ENCODE measurements around the gene EXOC6. TPM values are rescaled to one million over a fixed set of nuclear protein-coding genes. Genes with fewer than 3 reads are reported as not detected.
"Not testable (repeated sequence)": the region's sequence is repeated elsewhere in the genome, so short reads cannot be mapped to it uniquely, and the experiment has no call there.

EXOC6 gene
- total RNA-seq, 6 experiments from 2014 or later: 5.5 to 15.6 (median 9.9) TPM

GRCh38 chr10:92969151-92969550, 120.8 kb downstream of the EXOC6 start:
- TF ChIP-seq POLR2A (IDR thresholded peaks at IDR 0.05): no peak
- TF ChIP-seq, protein P1, sequence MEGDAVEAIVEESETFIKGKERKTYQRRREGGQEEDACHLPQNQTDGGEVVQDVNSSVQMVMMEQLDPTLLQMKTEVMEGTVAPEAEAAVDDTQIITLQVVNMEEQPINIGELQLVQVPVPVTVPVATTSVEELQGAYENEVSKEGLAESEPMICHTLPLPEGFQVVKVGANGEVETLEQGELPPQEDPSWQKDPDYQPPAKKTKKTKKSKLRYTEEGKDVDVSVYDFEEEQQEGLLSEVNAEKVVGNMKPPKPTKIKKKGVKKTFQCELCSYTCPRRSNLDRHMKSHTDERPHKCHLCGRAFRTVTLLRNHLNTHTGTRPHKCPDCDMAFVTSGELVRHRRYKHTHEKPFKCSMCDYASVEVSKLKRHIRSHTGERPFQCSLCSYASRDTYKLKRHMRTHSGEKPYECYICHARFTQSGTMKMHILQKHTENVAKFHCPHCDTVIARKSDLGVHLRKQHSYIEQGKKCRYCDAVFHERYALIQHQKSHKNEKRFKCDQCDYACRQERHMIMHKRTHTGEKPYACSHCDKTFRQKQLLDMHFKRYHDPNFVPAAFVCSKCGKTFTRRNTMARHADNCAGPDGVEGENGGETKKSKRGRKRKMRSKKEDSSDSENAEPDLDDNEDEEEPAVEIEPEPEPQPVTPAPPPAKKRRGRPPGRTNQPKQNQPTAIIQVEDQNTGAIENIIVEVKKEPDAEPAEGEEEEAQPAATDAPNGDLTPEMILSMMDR (IDR thresholded peaks at IDR 0.05): no peak
- H3K9me3 ChIP-seq: no peaks in the 10 kb centered on the region
- no peak overlapping the region for H3K27ac ChIP-seq
- no peaks in the 10 kb centered on the region for H3K4me1 ChIP-seq
- no peak overlapping the region for H3K4me3 ChIP-seq
- H3K27me3 ChIP-seq: no peaks in the 10 kb centered on the region
- no CpG with 5 or more reads among the region's 1 CpG for WGBS (ENCODE audit: insufficient coverage, low coverage, low lambda C conversion rate, missing lambda C conversion rate)
- DNase-seq (no peak), ATAC-seq (no peak)
- intact Hi-C loops (cut with DNase I): no loop called here
- H3K36me3 ChIP-seq: peaks cover 0 to 3% (median 1%) of the 10 kb centered on the region in 4 donors

DNA sequence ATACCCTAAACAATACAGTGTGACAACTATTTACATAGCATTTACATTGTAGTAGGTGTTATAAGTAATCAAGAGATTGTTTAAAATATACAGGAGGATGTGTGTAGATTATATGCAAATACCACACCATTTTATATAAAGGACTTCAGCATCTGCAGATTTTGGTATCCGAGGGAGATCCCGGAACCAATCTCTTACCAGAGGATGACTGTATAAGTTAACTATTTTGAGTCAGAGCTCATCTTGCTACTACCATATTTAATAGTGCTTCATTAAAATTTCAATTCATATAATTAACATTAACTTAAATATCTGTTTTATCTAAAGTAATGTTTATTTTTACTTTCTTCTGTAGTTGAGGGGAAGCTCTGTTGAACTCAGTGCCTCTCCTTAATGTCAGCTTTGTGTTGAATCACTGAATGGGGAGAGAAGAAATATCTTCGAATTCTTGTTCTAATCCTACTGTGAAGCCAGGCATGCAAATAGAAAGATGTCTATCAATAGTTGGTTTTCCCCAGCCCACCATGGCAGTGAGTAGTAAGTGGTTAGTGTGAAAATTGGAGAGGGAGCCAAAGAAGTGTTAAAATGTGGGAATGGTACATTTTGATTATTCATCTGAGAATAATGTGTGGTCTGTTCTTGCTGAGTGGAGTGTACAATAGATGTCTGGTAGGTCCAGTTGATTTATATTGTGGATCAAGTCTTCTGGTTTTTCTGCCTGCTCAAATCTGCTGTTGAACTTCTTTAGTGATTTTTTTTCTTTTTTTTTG, 122.2 kb downstream of the EXOC6 start:
- intact Hi-C loops (cut with DNase I): no loop called here

DNA sequence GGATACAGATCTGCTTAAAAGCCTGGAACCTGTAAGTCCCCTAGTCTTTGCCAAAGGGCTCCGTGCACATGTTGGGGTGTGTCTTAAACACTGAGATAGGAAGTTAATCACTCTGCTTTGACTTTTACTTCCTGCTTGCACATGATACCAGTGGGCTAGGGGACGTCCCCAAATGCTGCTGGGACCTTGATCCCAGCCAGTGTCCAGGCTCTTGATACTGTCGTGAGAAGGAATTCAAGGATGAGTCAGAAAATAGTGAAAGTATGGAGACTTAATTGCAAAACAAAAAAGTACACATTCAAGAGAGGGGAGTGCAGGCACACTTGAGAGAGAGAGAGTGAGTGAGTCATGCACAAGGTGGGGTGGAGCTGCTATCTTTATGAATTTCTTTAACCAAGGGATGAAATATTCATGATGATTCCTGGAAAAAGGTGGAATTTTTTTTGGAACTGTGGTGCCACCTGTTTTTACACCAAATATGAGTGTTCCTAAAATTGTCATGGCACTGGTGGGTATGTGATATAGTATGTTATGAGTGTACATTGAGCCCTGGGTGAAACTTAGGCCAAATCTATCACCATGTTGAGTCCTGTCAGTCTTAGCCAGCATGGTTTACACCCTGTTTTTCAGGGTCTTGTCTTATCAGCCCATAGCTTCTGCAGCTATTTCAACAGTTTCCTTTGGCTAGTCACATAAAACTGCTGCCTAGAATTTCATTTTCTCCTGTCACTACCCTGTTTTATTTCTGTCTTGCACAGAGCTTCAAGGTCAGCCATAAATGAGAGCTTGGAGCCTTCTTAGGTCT, 123.9 kb downstream of the EXOC6 start:
- no peak for TF ChIP-seq POLR2A (IDR thresholded peaks at IDR 0.05)
- TF ChIP-seq, protein P1 (IDR thresholded peaks at IDR 0.05): no peak
- no peak overlapping the region for H3K4me3 ChIP-seq
- H3K27me3 ChIP-seq: no peaks in the 10 kb centered on the region
- ATAC-seq (peak in 1 of 4 donors; percentile 68), DNase-seq (no peak)
- H3K4me1 ChIP-seq: no peaks in the 10 kb centered on the region
- intact Hi-C loops (cut with DNase I): no loop called here
- H3K36me3 ChIP-seq: peaks cover 0 to 3% (median 1%) of the 10 kb centered on the region in 4 donors
- WGBS (ENCODE audit: insufficient coverage, low coverage, low lambda C conversion rate, missing lambda C conversion rate): 39% methylated on average over 3 of the region's 3 CpGs
- no peak overlapping the region for H3K27ac ChIP-seq
- no peaks in the 10 kb centered on the region for H3K9me3 ChIP-seq

More for the DNA sequence above, 122.2 kb downstream of the EXOC6 start:
- TF ChIP-seq POLR2A (IDR thresholded peaks at IDR 0.05): no peak
- TF ChIP-seq, protein P1 (IDR thresholded peaks at IDR 0.05): no peak
- Histone ChIP-seq H3K27me3 (no peaks in the 10 kb centered on the region), H3K4me3 (no peak overlapping the region), H3K4me1 (no peaks in the 10 kb centered on the region), H3K27ac (no peak overlapping the region), H3K9me3 (no peaks in the 10 kb centered on the region), H3K36me3 (peaks cover 0 to 3% (median 1%) of the 10 kb centered on the region in 4 donors)
- no peak for ATAC-seq
- DNase-seq: no peak
- WGBS (ENCODE audit: insufficient coverage, low coverage, low lambda C conversion rate, missing lambda C conversion rate): 94% methylated on average over 3 of the region's 3 CpGs

GRCh38 chr10:92972886-92973285, 124.6 kb downstream of the EXOC6 start:
- WGBS (ENCODE audit: insufficient coverage, low coverage, low lambda C conversion rate, missing lambda C conversion rate): 51% methylated on average over 2 of the region's 2 CpGs
- DNase-seq: no peak
- intact Hi-C loops (cut with DNase I): no loop called here
- peaks cover 0 to 3% (median 1%) of the 10 kb centered on the region in 4 donors for H3K36me3 ChIP-seq
- no peak for ATAC-seq
- H3K27ac ChIP-seq: no peak overlapping the region
- no peaks in the 10 kb centered on the region for H3K27me3 ChIP-seq
- no peaks in the 10 kb centered on the region for H3K4me1 ChIP-seq
- no peaks in the 10 kb centered on the region for H3K9me3 ChIP-seq
- TF ChIP-seq, protein P1 (IDR thresholded peaks at IDR 0.05): no peak
- no peak for TF ChIP-seq POLR2A (IDR thresholded peaks at IDR 0.05)
- no peak overlapping the region for H3K4me3 ChIP-seq

DNA sequence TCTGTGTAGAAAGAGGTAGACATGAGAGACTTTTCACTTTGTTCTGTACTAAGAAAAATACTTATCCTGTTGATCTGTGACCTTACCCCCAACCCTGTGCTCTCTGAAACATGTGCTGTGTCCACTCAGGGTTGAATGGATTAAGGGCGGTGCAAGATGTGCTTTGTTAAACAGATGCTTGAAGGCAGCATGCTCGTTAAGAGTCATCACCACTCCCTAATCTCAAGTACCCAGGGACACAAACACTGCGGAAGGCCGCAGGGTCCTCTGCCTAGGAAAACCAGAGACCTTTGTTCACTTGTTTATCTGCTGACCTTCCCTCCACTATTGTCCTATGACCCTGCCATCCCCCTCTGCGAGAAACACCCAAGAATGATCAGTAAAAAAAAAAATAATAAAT, 128.0 kb downstream of the EXOC6 start:
- H3K9me3 ChIP-seq; ATAC-seq; H3K27me3 ChIP-seq; H3K27ac ChIP-seq; H3K4me1 ChIP-seq; intact Hi-C loops (cut with DNase I); H3K4me3 ChIP-seq; DNase-seq; H3K36me3 ChIP-seq: not testable (repeated sequence)
- no CpG with 5 or more reads among the region's 5 CpGs for WGBS (ENCODE audit: insufficient coverage, low coverage, low lambda C conversion rate, missing lambda C conversion rate)
